ENCODE results near the gene HGD. TPM values are rescaled to one million over a fixed set of nuclear protein-coding genes. Genes with fewer than 3 reads are reported as not detected.

Gene HGD
- total and polyA plus RNA-seq, 9 donors: 0.04 to 2.4 (median 0.69) TPM; not detected in 1

- Histone ChIP-seq H3K27me3 (no peaks in the 10 kb centered on the region), H3K36me3 (no peaks in the 10 kb centered on the region), H3K27ac (no peak overlapping the region), H3K4me3 (no peak overlapping the region), H3K9me3 (peaks cover 0 to 4% of the 10 kb centered on the region in 2 donors), H3K4me1 (ENCODE audit: insufficient read depth) (no peaks in the 10 kb centered on the region)
- DNase-seq: no peak
- TF ChIP-seq POLR2A (IDR thresholded peaks at IDR 0.05): no peak
- TF ChIP-seq CTCF (IDR thresholded peaks at IDR 0.05): no peak
- TF ChIP-seq EP300 (IDR thresholded peaks at IDR 0.05): no peak
- 92 to 95% (median 94%) methylated on average over 5 of the region's 5 CpGs for WGBS, 3 donors
- intact Hi-C loops (cut with DNase I): no loop called here
These were observed 24.0 kb upstream of the HGD start for GRCh38 chr3:120705884-120706582.

GRCh38 chr3:120699333-120699732 lies 17.3 kb upstream of the HGD start:
- Histone ChIP-seq H3K4me3 (no peak overlapping the region), H3K36me3 (no peaks in the 10 kb centered on the region), H3K4me1 (ENCODE audit: insufficient read depth) (no peaks in the 10 kb centered on the region), H3K27me3 (no peaks in the 10 kb centered on the region), H3K27ac (no peak overlapping the region), H3K9me3 (peaks cover 0 to 4% of the 10 kb centered on the region in 2 donors)
- intact Hi-C loops (cut with DNase I): no loop called here
- 86 to 92% (median 88%) methylated on average over 3 of the region's 3 CpGs for WGBS, 3 donors
- DNase-seq: no peak
- TF ChIP-seq EP300 (IDR thresholded peaks at IDR 0.05) (no peak), CTCF (IDR thresholded peaks at IDR 0.05) (no peak), POLR2A (IDR thresholded peaks at IDR 0.05) (no peak)

- no peak overlapping the region for H3K4me3 ChIP-seq
- H3K27ac ChIP-seq: no peak overlapping the region
- H3K27me3 ChIP-seq: no peaks in the 10 kb centered on the region
- intact Hi-C loops (cut with DNase I): no loop called here
- no peaks in the 10 kb centered on the region for H3K36me3 ChIP-seq
- H3K4me1 ChIP-seq (ENCODE audit: insufficient read depth): no peaks in the 10 kb centered on the region
- TF ChIP-seq EP300 (IDR thresholded peaks at IDR 0.05) (no peak), CTCF (IDR thresholded peaks at IDR 0.05) (no peak), POLR2A (IDR thresholded peaks at IDR 0.05) (no peak)
- 35 to 67% (median 52%) methylated on average over 1 of the region's 1 CpG for WGBS, 3 donors
- no peaks in the 10 kb centered on the region for H3K9me3 ChIP-seq
- no peak for DNase-seq
These were observed 11.6 kb upstream of the HGD start for GRCh38 chr3:120693439-120694171.

- intact Hi-C loops (cut with DNase I): no loop called here
These were observed 7.4 kb upstream of the HGD start for GRCh38 chr3:120689395-120689794.

More at GRCh38 chr3:120689395-120689794, 7.4 kb upstream of the HGD start:
- no peaks in the 10 kb centered on the region for H3K9me3 ChIP-seq
- no peak overlapping the region for H3K4me3 ChIP-seq
- no peaks in the 10 kb centered on the region for H3K4me1 ChIP-seq (ENCODE audit: insufficient read depth)
- TF ChIP-seq EP300 (IDR thresholded peaks at IDR 0.05): no peak
- TF ChIP-seq POLR2A (IDR thresholded peaks at IDR 0.05): no peak
- no peak for TF ChIP-seq CTCF (IDR thresholded peaks at IDR 0.05)
- no peak overlapping the region for H3K27ac ChIP-seq
- WGBS, 3 donors: 91 to 94% (median 91%) methylated on average over 3 of the region's 3 CpGs
- no peaks in the 10 kb centered on the region for H3K27me3 ChIP-seq
- no peaks in the 10 kb centered on the region for H3K36me3 ChIP-seq
- DNase-seq: no peak
